8988T (cell line): ENCODE data around the gene EFNB2.

Experiments
- DNase-seq: peaks from one replicate; pipeline ENCODE4 v3.0.0; 2011

Gene EFNB2

DNA sequence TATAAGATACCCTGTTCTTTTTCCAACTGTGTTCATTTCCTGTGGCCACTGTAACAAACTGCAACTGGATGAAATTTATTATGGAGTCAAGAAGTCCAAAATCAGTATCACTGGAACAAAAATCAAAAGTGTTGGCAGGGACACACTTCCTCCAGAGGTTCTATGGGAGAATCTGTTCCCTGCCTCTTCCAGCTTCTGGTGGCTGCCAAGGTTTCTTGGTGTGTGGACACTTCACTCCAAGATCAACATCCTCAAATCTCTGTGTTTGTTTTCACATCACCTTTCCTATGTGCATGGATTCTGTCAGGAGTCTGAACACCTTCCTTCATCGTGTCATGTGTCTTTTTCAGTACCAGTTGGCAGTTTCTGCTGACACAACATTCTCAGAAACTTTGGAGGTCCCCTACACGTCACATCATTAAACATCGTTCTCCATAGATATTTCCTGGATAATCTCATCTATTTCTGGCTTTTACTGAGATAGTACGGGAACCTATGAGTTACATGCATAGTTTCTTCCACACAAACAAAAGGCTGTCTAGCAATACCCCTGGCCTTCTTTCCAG is 15.2 kb upstream of the EFNB2 start:
- no peak for DNase-seq

DNA sequence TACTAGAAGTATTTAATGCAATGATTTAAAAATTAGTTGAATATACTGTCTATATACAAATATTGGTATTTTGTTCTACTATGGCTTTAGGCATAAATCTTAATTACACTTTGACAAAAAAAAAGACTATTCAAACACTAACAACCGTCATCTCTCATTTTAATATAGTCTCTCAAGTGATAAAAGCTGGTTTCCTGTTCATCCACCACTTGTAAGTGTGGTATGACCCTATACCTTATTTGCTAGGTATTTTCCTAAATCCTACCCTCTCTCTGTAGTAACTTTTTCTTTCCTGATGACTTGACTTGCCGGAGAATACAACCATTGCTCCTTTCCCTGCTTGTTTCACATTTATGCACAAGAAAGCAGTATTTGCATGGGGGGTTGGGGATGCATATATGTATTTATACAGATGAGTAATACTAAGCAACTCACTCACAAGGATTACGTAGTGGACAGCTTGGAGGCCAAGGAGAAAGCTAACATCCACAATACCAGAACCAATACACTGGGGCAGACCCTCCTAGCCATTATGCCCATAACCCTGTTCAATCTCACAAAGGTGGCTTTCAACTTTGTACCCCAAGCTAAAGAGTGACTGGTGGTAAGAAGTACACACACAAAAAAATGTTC is 12.7 kb upstream of the EFNB2 start:
- no peak for DNase-seq

- no peak for DNase-seq
Measured at GRCh38 chr13:106541826-106542225, 6.4 kb upstream of the EFNB2 start.

DNA sequence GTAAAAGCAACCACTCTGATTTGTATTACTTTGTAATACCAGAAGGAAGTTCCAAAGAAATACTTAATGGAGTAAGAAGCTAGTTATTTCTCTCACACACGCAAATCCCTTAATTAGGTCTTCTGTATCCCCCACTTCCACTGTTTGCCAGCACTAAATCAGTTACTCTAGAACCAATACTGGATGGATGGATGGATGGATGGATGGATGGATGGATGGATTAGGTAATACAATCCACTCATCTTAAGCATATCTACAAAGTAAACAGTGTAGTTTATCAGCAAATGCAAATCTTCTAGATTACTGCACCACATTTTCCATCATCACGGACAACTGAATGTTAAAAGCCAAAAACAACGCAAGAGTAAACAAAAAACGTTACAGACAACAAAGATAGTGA is 5.2 kb upstream of the EFNB2 start:
- no peak for DNase-seq

GRCh38 chr13:106537521-106537920 is 2.1 kb upstream of the EFNB2 start:
- DNase-seq, result no peak

- peak; percentile 86 for DNase-seq
Measured at GRCh38 chr13:106536244-106537034, 977 bp upstream of the EFNB2 start.

DNA sequence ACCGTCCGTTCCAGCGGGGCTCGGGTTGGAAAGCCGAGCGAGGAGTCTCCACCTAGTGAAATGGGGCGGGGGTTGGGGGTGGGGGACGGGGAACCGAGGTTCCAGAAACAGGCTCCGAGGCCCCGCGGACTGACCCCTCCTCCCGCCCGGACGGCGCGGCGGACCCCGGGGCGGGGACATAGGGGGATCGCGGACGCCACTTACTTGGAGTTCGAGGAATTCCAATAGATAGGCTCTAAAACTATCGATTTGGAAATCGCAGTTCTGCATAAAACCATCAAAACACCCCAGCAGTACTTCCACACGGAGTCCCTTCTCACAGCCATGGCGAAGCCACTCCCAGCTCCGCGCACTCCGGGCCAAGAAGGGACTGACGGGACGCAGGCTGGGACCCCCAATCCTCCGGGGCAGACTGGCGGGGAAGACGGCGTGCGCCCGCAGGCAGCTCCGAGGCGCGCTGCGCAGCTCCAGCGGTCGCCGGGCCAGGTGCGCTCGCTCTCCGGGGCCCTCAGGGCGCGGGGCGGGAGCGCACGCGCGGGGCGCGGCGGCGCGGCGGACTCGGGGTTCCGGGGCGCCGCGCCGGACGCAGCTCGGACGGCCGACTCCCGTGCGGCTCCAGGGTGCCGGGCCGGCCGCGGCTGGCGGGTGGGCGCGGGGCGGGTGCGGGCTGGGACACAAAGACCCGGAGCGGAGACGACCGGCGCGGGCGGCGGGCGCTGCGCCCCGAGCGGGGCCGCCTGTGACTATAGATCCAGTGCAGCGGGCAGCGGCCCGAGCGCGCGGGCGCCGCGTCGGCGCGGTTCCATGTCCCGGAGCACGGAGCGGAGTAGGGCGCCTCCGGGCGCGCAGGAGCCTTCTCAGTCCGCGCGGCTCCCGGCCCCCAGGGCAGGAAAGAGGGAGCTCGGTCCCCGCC is 567 bp downstream of the EFNB2 start:
- peak; percentile 55 for DNase-seq

DNA sequence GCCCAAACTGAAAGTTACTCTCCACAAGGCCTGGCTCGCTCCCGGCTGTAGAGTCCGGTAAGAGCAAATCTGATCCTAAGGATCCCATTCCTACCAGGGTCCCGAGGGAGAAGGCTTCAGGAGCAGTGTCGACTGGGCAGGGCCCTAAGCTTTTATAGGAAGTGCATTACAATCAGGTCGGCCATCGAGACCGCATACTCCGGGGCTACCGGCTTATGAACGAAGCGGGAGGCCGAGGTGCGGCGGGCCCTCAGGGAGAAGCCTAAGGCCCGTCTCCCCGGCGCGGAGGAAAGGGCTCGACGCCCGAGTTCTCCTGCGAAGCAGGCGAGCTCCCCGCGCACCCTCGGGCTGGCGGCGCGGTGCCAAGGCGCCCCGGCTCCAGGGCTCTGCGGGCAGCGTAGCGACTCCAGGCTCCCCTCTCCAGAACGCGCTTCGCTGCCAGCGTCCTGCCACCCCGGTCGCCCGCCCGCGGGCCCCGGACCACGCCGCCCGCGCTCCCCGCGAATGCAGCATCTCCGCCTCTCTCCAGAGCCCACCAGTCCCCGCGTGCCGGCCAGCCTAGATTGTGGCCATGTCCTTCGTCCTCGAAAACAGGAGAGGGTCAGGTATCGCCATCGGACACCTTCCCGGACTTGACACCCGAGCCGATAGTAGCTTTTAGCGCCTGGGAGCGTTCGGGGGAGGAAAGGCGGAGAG is 1.4 kb downstream of the EFNB2 start:
- peak; percentile 30 for DNase-seq

DNA sequence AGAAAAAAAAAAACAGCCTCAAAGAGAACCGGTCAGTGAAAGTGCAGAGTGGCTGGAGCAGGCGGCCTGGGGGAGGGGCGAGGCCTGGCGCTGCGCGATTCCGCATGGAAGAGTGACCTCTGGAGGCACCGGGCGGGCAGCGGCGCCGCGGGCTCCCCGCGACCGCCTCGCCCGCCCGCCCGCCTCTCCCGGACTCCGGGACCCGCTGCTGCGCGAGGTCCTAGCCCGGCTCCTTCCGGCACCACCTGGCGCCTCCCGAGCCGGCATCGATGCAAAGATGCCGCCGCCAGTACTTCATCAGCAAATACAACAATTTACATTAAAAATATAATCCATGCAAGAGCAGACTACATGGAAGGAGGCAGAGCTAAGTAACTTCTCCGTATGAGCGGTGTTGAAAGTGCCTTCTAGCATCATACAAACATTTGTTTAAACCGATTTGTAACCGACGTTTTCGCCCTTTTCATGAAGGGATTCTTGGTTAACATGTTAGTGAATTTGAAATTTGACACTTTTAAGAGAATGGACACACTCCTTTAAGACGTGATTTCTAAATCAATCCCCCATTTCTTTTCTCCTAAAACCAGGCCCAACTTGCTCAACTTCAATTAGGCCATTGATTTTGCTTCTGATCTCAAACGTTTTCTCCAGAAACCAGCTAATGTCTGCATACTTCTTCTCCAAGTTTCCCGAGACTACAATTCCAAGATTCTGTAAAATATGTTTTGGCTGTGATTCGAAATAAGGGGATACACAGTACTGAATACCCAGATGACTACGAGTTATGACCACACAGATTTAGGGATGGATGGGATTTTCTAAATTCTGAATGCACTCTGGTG is 2.1 kb downstream of the EFNB2 start:
- DNase-seq, result peak; percentile 75

DNA sequence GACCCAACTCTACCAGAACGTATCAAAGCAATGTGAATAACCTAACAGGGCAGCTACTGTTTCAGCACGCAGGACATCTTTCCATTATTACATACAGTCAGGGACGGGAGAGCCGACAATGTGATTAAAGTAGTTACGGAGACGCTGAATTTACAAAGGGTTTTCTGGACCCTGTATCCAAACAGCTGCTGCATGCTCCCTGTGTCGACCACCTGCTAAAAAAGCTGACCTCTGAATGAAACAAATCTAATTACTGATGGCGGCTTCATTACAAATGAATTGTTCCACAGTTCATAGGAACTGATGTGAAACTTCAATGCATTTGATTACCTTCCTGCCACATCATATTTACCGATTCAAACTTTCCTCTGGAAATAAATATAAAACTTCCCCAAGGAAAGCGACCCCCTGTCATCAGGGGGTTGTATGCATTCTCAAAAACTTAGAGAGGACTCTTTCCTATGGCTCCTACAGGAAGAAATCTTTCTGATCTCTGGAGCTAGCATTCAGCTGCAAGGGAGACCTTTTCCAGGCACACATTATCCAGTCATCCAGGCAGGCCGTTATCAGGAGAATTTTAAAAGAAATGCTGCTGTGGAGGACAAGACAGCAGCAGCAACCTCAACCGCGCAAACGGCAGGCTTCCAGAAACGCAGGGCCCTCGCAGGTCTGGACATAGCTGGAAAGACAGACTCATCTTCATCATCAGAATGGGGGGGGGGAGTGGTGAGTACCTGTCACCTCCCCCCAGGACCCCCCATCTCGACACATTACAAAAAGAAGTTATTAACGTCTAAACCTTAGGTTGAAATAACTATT is 3.1 kb downstream of the EFNB2 start:
- DNase-seq, result no peak

GRCh38 chr13:106530980-106531481 is 4.4 kb downstream of the EFNB2 start:
- DNase-seq, result no peak

DNA sequence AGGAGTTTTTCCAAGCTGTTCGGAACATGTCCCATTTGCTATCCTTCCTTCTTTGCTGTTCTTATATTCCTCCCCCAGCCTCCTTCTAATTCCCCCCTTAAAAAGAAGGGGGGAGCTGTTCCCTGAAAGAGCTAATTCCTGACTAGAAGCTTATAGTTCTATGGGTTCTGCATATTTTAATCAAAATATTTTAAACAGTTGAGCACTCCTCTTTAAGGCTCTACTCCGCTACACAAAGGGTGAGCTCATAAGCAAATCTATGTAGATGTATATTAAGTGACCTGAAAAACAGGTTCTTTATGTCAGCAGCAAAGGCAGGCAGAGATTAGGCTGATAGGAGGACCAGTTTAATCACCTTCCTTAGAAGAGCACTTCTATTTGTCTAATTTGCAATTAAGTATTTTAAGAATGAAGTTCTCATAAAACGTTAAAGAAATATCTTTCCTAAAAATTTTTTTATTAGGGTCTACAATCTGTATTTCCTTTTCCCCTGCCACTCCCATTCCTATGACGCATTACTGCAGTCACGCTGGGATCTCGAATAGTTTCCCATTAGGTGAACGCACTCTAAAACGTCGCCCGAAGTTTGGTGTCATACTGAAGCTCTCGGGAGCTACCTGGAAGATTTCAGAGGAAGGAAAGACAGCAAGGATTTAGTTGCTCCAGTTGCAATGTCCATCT is 5.2 kb downstream of the EFNB2 start:
- DNase-seq, result no peak

- DNase-seq, result no peak
Measured at GRCh38 chr13:106529415-106530170, 5.9 kb downstream of the EFNB2 start.

DNA sequence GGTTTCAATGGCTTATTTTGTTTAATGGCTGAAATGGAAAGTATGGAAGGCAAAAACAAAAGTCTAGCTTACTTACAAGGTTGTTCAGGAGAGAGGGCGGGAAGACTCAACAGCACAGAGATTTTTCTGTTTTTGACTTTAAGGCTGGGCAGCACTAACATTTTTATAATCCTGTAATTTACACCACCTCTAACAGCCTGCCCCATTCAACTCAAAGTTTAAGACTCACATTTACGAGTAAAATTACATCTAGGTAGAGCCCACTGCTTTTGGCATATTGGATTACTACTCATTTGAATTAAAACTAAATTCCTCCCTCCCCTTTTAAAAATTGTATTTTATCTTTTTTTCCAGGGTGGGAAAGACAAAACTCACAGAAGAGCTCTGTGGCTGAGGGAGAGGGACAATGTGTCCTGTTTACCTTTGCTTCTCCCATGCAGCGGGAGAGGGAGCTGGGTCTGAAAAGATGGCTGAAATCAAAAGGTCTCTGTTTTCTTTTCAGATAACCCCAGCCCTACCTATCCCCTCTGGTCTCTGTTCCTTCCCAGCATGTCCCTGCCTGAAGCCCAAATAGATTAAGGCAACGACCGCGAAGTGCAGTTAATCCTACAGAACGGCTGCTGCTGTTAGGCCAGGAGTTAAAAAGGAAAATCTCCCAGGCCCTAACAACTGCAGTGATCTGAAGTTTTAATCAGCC is 6.6 kb downstream of the EFNB2 start:
- DNase-seq, result no peak

DNA sequence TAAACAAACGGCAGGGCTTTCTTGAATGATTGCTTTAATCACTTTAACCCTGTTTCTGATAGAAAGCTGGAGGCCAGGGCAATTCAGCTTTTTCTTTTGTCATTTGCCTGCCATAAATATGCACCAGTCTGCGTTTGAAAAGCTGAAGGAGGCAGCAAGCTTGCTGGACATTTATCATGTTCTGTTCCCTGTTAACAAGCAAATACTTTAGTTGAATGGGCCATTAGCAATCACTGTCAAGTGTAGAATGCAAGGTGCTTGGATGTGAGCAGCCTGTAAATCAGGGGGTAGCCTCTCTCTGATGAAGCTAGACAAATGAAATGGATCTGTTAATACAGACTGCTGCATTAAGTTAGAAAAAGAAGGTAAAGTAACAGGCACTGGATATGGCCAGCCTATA is 7.6 kb downstream of the EFNB2 start:
- no peak for DNase-seq

- DNase-seq, result no peak
Measured at GRCh38 chr13:106527445-106527801, 8.0 kb downstream of the EFNB2 start.

DNA sequence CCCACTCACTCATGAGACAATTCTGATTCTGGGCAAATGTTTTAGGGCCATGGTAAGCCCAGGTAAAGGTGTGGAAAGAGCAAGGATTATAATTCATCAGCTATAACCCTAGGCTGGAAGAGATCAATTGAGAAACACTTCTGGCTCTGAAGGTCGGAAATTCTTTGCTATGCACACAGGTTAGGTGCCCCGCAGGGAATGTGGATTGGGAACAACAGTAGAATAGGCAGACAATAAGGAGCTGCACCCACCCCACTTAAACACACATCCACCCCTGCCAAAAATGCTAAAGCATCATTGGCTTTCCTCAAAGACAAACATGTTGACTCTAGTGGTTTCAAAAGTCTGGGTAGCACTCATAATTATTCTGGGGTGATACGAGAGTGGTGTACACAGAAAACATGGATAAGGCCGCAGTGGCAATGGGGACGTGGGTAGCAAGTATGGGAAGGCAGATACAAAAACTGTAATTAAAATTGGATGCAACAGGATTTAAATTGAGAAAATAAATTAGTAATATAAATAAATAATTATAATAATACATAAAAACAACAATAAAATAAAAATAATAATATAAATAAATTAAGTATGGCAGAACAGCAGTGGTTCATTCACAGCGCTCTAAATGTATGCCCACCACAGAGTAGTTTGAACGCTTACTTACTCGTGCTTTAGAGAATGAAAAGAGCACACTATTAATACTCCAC is 8.6 kb downstream of the EFNB2 start:
- no peak for DNase-seq

DNA sequence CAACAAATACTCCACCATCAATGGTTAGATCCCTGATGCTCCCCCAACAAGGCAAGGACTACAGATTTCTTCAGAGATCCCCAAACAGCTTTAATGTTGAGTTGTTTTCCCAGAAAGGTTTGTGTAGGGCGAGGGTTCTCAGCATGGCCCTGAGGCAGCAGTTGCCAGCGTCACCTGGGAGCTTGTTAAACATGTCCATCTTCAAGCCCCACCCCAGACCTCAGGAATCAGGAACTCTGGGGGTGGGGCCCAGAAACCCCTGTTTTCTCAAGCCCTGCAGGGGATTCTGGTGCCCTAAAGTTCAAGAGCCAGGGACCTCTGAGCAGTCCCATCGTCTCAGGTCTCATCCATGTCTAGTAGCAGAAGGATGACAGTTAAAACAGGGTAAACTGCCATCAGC is 9.6 kb downstream of the EFNB2 start:
- DNase-seq, result no peak
